COLO829 (cell line): ENCODE data around the gene CAMK1D.
"Not testable (repeated sequence)": the region's sequence is repeated elsewhere in the genome, so short reads cannot be mapped to it uniquely, and the experiment has no call there.

Experiments used
- DNase-seq: peaks from one replicate; pipeline ENCODE4 v3.0.0; 2012; ENCODE audit warnings: low spot score

Gene CAMK1D

GRCh38 chr10:12724807-12725579 is 375.6 kb downstream of the CAMK1D start:
- no peak for DNase-seq

- DNase-seq: not testable (repeated sequence)
These were observed 376.2 kb downstream of the CAMK1D start for GRCh38 chr10:12725580-12725888.

- no peak for DNase-seq
These were observed 377.9 kb downstream of the CAMK1D start for GRCh38 chr10:12726971-12727831.

GRCh38 chr10:12727832-12728215 is 378.5 kb downstream of the CAMK1D start:
- no peak for DNase-seq

- DNase-seq: no peak
These were observed 379.1 kb downstream of the CAMK1D start for GRCh38 chr10:12728494-12728893.

- DNase-seq: no peak
These were observed 380.5 kb downstream of the CAMK1D start for GRCh38 chr10:12729885-12730284.

- DNase-seq: no peak
These were observed 381.6 kb downstream of the CAMK1D start for GRCh38 chr10:12730809-12731519.

- no peak for DNase-seq
These were observed 383.9 kb downstream of the CAMK1D start for GRCh38 chr10:12733271-12733670.

GRCh38 chr10:12735843-12736462 is 386.6 kb downstream of the CAMK1D start:
- DNase-seq: no peak

GRCh38 chr10:12740813-12741212 is 391.5 kb downstream of the CAMK1D start:
- no peak for DNase-seq

- no peak for DNase-seq
These were observed 392.0 kb downstream of the CAMK1D start for GRCh38 chr10:12741360-12741804.

- DNase-seq: no peak
These were observed 393.4 kb downstream of the CAMK1D start for GRCh38 chr10:12742771-12743170.

GRCh38 chr10:12743466-12743865 is 394.1 kb downstream of the CAMK1D start:
- DNase-seq: not testable (repeated sequence)

GRCh38 chr10:12743941-12744340 is 394.6 kb downstream of the CAMK1D start:
- no peak for DNase-seq

GRCh38 chr10:12748186-12748585 is 398.8 kb downstream of the CAMK1D start:
- DNase-seq: no peak

GRCh38 chr10:12749760-12750478 is 400.6 kb downstream of the CAMK1D start:
- no peak for DNase-seq

- DNase-seq: no peak
These were observed 401.3 kb downstream of the CAMK1D start for GRCh38 chr10:12750526-12751201.

GRCh38 chr10:12755075-12755474 is 405.7 kb downstream of the CAMK1D start:
- no peak for DNase-seq

GRCh38 chr10:12757351-12757750 is 408.0 kb downstream of the CAMK1D start:
- DNase-seq: no peak

- no peak for DNase-seq
These were observed 408.9 kb downstream of the CAMK1D start for GRCh38 chr10:12758271-12758670.

GRCh38 chr10:12766223-12766622 is 416.9 kb downstream of the CAMK1D start:
- no peak for DNase-seq
